ENCODE measurements around the gene RPS28.
"Not testable (repeated sequence)": the region's sequence is repeated elsewhere in the genome, so short reads cannot be mapped to it uniquely, and the experiment has no call there.

Gene RPS28

GRCh38 chr19:8342684-8343482, 21.6 kb downstream of the RPS28 start, which contains the start of gene KANK3:
Gene KANK3 (minus strand): TSS chr19:8343262. CDS start chr19:8337828, 5,434 bp downstream.
- peak; percentile 82 for DNase-seq

GRCh38 chr19:8343483-8343844, 22.2 kb downstream of the RPS28 start:
- DNase-seq, result no peak

- not testable (repeated sequence) for DNase-seq
These were observed 28.5 kb downstream of the RPS28 start for GRCh38 chr19:8349629-8350372.

DNA sequence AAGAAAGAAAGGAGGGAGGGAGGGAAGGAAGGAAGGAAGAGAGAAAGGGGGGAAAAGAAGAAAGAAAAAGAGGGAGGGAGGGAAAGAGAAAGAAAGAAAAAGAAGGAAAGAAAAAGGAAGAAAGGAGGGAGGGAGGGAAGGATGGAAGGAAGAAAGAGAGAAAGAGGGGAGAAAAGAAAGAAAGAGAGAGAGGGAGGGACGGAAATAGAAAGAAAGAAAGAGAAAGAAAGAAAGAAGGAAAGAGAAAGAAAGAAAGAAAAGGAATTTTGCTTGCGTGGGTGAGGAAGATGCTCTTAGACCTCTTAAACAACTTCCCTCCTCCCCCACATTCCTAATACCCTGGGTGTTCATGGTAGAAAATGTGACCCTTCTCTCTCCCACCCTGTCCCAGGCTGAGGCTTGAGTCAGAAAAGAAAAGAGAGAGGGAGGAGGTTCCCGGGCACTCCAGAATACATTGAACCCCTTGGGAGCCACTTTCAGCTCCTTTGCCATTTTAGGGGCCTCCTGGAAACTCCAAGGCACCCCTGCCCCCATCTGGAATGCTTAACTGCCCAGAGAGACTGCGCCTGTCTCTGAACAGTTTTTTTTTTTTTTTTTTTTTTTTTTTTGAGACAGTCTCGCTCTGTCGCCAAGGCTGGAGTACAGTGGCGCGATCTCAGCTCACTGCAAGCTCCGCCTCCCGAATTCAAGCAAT, 31.0 kb downstream of the RPS28 start:
- DNase-seq, result no peak

- not testable (repeated sequence) for DNase-seq
These were observed 31.5 kb downstream of the RPS28 start for GRCh38 chr19:8352845-8353244.

- no peak for DNase-seq
These were observed 34.5 kb downstream of the RPS28 start for GRCh38 chr19:8355631-8356402.

- no peak for DNase-seq
These were observed 35.8 kb downstream of the RPS28 start for GRCh38 chr19:8357007-8357521.

DNA sequence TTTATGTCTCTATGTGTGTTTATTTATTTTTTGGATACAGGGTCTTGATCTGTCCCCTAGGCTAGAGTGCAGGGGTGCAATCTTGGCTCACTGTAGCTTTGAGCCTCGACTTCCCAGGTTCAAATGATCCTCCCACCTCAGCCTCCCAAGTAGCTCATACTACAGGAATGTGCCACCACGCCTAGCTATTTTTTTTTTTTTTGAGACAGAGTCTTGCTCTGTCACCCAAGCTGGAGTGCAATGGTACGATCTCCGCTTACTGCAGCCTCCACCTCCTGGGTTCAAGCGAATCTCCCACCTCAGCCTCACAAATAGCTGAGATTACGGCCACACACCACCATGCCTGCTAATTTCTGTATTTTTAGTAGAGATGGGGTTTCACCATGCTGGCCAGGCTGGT, 37.7 kb downstream of the RPS28 start:
- no peak for DNase-seq

- DNase-seq, result no peak
These were observed 38.9 kb downstream of the RPS28 start for GRCh38 chr19:8360196-8360595.

DNA sequence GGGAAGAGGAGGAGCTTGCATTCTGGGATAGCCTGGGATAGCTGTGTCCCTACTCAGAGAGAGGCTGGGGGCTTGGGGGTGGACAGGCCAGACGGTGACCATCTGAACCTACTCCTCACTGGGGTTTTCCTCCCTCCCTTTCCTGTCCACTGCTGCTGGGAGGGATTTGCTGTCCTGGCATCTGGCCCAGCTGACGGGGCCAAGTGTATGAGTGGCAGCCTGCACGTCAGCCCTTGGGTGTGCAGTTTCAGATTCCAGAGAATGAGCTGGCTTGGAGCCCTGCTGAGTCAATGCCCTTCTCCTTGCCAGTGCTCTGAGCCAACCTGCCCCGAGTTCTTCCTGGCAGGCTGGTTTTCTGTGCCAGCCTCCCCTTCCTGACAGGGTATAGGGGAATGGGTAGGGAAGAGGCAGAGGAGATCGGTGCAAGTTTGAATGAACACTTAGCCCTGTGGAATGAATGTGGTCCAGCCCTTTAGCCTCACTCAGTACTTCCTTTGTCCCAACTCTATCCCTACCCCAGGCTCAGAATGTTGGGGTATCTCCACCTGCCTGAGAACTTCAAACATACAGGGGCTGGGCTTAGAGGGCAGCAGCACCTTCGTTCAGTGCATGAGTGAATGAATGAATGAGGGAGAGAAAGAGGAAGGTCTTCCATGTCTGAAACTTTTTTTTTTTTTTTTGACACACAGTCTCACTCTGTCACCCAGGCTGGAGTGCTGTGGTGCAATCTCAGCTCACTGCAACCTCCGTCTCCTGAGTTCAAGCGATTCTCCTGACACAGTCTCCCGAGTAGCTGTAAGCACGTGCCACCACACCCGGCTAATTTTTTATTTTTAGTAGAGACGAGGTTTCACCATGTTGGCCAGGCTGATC, 40.9 kb downstream of the RPS28 start:
- DNase-seq, result peak; percentile 76

DNA sequence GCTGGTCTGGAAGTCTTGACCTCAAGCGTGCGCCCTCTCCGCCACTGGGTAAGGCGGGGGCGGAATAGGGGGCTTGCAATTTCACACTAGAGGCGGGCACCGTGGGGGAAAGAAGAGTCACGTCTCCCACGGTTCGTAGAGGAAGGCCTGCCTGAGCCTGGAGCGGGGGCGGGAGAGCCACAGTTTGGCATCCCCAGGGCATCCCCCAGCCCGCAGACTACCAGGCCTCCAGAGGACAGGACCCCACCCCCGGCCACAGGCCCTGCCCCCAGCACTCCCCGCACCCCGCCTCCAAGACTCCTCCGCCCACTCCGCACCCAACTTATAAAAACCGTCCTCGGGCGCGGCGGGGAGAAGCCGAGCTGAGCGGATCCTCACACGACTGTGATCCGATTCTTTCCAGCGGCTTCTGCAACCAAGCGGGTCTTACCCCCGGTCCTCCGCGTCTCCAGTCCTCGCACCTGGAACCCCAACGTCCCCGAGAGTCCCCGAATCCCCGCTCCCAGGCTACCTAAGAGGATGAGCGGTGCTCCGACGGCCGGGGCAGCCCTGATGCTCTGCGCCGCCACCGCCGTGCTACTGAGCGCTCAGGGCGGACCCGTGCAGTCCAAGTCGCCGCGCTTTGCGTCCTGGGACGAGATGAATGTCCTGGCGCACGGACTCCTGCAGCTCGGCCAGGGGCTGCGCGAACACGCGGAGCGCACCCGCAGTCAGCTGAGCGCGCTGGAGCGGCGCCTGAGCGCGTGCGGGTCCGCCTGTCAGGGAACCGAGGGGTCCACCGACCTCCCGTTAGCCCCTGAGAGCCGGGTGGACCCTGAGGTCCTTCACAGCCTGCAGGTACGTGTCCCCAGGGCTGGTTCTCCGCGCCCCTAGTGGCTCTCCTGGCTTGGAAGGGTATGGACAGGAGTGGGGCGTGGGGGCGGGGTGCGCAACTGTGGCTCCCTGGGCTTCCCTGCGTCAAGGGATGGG, 42.8 kb downstream of the RPS28 start, which contains the start of gene ANGPTL4:
Gene ANGPTL4 (plus strand): TSS at position 353 of the 969 bp plus-strand sequence. CDS start 167 bp downstream, at position 520.
- no peak for DNase-seq

GRCh38 chr19:8366121-8366581, 44.9 kb downstream of the RPS28 start:
- DNase-seq, result no peak

DNA sequence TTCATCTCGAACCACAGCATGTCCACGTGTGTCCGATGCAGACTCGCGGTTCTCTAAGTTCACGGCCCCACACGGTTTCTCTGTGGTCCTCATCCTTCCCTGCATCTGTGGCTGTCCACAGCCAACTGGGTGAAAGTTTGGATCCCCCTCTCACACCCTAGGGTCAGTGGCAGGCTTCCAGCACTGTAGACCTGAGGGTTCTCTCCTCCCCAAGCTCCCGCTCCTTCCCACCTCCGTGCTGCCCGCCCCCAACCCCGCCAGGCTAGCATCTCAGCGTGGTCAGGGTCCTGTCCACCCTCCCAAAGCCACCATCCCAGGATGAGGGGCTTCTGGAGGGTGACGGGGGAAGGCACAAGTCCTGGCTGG, 45.6 kb downstream of the RPS28 start:
- no peak for DNase-seq

- peak; percentile 66 for DNase-seq
These were observed 46.2 kb downstream of the RPS28 start for GRCh38 chr19:8367327-8368001.

- DNase-seq, result no peak
These were observed 49.1 kb downstream of the RPS28 start for GRCh38 chr19:8370176-8371010.

DNA sequence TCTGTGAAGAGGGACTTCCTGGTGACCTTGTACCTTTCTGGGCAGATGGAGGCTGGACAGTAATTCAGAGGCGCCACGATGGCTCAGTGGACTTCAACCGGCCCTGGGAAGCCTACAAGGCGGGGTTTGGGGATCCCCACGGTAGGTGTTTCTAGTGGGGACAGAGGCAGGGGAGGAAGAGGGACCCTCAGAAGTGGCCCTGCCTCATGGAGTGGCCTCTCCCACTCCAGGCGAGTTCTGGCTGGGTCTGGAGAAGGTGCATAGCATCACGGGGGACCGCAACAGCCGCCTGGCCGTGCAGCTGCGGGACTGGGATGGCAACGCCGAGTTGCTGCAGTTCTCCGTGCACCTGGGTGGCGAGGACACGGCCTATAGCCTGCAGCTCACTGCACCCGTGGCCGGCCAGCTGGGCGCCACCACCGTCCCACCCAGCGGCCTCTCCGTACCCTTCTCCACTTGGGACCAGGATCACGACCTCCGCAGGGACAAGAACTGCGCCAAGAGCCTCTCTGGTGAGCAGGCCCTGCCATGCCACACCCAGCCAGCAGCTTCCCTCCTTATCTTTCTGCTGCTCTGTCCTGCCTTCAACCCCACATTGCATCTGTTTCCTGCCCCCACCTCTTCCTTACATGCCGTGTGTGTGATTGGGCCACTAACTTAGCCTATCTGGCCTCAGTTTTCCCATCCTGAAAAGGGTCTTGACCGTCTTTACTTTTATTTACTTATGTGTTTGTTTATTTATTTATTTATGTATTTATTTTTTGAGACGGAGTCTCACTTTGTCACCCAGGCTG, 49.9 kb downstream of the RPS28 start:
- no peak for DNase-seq
